ENCODE measurements around the gene MAGI1. TPM values are rescaled to one million over a fixed set of nuclear protein-coding genes. Genes with fewer than 3 reads are reported as not detected.

Gene MAGI1
- total RNA-seq, 1 experiment from 2014 or later: 38.6 TPM

- no peak overlapping the region for H3K4me2 ChIP-seq (ENCODE audit: low read length)
- no peaks in the 10 kb centered on the region for H3K79me2 ChIP-seq (ENCODE audit: insufficient read depth, low read length)
- no peaks in the 10 kb centered on the region for H3K4me1 ChIP-seq (ENCODE audit: control insufficient read depth in 1 of 2, insufficient read depth in 2 of 2, low read length in 2 of 2)
- no peaks in the 10 kb centered on the region for H3K27me3 ChIP-seq (ENCODE audit: insufficient read depth, low read length)
- DNase-seq (ENCODE audit: low read depth, low spot score): no peak
- ChIA-PET CTCF (interaction anchor here (0.9 kb wide), 1 partner anchor 20 kb away, joined by 4 read pairs; no protein-coding TSS in a partner anchor), POLR2A (no interaction called here), RAD21 (ENCODE audit: low non-redundant PET in 1 of 2, low total read pairs in 2 of 2, uncharacterized antibody in 2 of 2, unreplicated experiment in 2 of 2) (no interaction called here)
- H4K20me1 ChIP-seq (ENCODE audit: insufficient read depth): no peaks in the 10 kb centered on the region
- no peaks in the 10 kb centered on the region for H3K9me3 ChIP-seq (ENCODE audit: control insufficient read depth in 1 of 2, insufficient read depth in 1 of 2, low read depth in 1 of 2, low read length in 2 of 2)
- ATAC-seq: no peak
- intact Hi-C loops (cut with micrococcal nuclease): loop anchor here (10.0 kb wide), 1 partner anchor 55 kb away; no protein-coding TSS in a partner anchor
- no TSS peak for BruUV-seq (replicated peaks)
- H2AFZ ChIP-seq (ENCODE audit: low read depth, low read length, poor library complexity, severe bottlenecking): no peak overlapping the region
- TF ChIP-seq YY1 (IDR thresholded peaks at IDR 0.05; ENCODE audit: extremely low read depth, insufficient replicate concordance, low read depth, low read length) (no peak), RAD21 (IDR thresholded peaks at IDR 0.05; ENCODE audit: low read depth) (no peak), SRF (IDR thresholded peaks at IDR 0.05; ENCODE audit: low read depth) (no peak), ZFX (IDR thresholded peaks at IDR 0.05) (no peak), CBX3 (IDR thresholded peaks at IDR 0.05; ENCODE audit: low read depth) (no peak), POLR2AphosphoS5 (IDR thresholded peaks at IDR 0.05; ENCODE audit: low read depth, low read length) (no peak), EGR1 (IDR thresholded peaks at IDR 0.05; ENCODE audit: low read depth) (no peak), TCF7L2 (IDR thresholded peaks at IDR 0.05; ENCODE audit: borderline replicate concordance, extremely low read depth, insufficient read depth, insufficient read length) (no peak), POLR2A (IDR thresholded peaks at IDR 0.05; ENCODE audit: borderline replicate concordance, extremely low read depth, insufficient read depth, insufficient read length) (no peak), REST (IDR thresholded peaks at IDR 0.05; ENCODE audit: low read depth) (no peak), FOSL1 (IDR thresholded peaks at IDR 0.05; ENCODE audit: low read depth) (no peak), JUND (IDR thresholded peaks at IDR 0.05) (no peak), CEBPB (IDR thresholded peaks at IDR 0.05; ENCODE audit: low read depth) (no peak), ZNF274 (IDR thresholded peaks at IDR 0.05; ENCODE audit: low read depth, low read length) (no peak), ELF1 (IDR thresholded peaks at IDR 0.05; ENCODE audit: borderline replicate concordance, low read depth) (no peak), SP1 (IDR thresholded peaks at IDR 0.05; ENCODE audit: low read depth) (no peak)
- TF ChIP-seq, protein P1, sequence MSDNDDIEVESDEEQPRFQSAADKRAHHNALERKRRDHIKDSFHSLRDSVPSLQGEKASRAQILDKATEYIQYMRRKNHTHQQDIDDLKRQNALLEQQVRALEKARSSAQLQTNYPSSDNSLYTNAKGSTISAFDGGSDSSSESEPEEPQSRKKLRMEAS (IDR thresholded peaks at IDR 0.05): no peak
- H3K27ac ChIP-seq (ENCODE audit: low read depth, low read length): no peak overlapping the region
- no peak overlapping the region for H3K4me3 ChIP-seq (replicated peaks in 1 of 2; ENCODE audit: low read depth in 1 of 2, low read length in 2 of 2)
- no peaks in the 10 kb centered on the region for H3K9me2 ChIP-seq (ENCODE audit: insufficient read depth)
- H3K36me3 ChIP-seq (ENCODE audit: control insufficient read depth in 1 of 2, insufficient read depth in 2 of 2, low read length in 2 of 2): no peaks in the 10 kb centered on the region
- H3K9ac ChIP-seq (ENCODE audit: low read length): no peak overlapping the region
Observed at GRCh38 chr3:65550137-65550536, 488.6 kb downstream of the MAGI1 start.
